GM18861 (cell line): ENCODE data around the gene TBRG4.

Experiments
- ATAC-seq: cut with Tn5 transposase; IDR thresholded peaks from one replicate; pipeline ENCODE4 v1.9.1; 2021; ENCODE audit not compliant: unreplicated experiment

Gene TBRG4

DNA sequence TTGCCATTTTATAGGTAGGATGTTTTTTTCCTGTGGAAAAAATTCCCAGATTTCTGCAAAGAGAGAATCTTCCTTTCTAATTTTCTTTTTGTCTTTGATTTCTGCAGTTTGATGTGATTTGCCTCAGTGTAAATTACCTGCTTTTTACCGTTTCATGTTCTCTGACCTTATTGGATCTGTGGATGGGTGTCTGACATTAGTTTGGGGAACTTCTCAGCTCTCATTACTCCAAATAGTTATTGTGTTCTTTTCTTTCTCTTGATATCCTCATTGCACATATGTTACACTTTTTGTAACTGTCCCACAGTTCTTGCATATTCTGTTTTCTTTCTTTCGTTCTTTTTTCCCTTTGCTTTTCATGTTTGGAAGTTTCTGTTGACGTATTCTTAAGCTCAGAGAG, 51.2 kb downstream of the TBRG4 start:
- no peak for ATAC-seq

DNA sequence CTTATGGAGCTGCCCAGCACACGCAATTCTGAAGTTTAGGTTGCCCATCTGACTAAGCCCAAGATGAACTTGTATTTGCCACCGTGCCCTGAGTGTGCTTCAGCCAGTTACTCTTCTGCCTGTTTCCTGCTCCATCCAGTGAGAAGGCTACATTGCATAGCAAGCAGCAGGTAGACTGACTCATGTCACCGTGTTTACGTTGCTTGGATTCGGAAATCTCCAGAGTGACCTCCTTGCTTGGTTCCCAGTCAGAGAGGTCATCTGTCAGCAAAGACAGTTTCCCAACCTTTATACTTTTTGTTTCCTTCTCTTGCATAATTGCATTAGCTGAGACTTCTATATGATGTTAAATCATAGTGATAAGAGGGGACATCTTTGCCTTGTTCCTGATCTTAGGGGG, 53.6 kb downstream of the TBRG4 start:
- no peak for ATAC-seq

DNA sequence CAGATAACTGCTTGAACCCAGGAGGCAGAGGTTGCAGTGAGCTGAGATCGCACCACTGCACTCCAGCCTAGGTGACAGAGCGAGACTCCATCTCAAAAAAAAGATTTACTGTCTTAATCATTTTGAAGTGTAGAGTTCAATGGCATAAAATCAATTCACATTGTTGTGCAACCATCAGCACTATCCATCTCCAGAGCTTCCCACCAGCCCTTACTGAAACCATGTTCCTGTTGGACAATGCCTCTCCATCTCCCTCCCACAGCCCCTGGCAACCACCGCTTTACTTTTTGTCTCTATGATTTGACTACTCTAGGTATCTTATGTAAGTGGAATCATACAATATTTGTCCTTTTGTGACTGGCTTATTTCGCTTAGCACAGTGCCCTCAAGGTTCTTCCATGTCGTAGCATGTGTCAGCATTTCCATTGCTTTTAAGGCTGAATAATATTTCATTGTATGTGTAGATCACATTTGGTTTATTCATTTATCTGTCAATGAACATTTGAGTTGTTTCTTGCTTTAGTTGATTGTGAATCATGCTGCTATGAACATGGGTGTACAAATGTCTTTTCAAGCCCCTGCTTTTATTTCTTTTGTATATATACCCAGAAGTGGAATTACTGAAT, 55.8 kb downstream of the TBRG4 start:
- ATAC-seq = no peak

DNA sequence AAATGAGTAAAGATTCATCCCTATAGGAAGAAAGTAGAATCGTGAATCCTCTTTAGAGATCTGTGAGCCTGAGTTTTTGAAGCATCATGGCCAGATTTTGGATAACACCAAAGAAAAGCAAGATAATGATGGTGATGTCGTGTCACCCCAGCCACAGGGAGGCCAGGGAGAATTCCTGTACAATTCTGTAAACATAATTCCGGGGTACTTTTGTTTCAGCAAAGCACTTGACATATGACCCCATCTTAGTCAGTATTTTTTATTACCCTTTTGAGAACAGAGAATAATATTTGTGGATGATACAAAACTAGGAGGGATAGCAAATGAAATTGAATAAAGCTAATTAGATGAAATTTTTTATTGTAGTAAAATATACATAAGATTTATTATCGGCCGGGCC, 56.5 kb downstream of the TBRG4 start:
- no peak for ATAC-seq

DNA sequence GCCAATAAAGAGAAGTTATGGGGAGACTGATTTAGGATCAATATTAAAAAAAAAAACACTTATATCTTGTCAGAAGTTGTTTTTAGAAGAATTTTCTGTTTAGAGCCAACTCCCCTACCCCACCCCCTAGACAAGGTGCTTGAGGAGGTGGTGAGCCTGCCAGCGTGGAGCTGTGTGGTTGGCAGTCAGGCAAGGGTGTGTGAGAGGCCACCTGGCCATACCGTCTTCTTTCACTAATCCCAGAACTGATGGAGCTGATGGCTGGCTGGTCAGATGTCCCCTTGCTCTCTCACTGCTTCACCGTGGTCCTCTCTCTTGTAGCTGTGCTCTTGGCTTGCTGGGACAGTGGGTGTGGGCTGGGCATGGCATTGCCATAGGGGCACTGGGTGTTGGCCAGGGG, 57.1 kb downstream of the TBRG4 start:
- ATAC-seq = no peak

DNA sequence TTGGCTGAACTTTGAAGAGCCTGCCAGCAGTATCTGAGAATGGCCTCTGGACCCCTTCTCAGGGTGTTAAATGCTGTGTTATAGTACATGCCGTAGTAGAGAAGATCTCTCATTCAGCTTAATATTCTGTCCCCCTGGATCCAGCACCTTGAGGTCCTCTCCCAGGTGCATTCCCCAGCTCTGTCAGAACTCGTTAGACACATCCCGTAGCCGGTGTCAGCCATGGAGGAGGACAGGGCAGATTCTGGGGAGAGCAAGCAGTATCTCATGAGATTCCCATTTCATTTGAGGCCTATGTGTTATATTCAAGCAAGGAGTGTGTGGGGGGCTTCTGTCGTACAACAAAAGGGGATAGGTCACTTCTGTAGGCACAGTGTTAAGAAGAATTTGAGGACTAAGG, 57.6 kb downstream of the TBRG4 start:
- no peak for ATAC-seq

DNA sequence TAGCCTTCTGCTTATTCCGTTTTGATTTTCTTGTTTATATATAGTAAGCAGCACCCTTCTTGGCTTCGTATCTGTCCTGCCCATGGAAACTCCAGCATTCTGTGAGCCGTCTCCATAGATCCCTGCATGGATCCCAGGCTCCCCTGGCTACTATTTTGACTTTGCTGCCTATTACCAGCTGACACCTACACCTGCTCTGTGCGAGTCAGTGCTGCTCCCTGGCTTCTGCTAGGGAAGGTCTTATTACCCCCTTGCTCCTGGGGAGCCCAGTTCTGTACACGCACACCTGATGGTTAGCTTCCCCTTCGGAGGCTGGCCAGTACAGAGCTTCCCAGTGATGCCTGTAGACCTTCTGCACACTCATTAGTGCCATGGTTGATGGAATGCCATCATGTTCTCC, 58.1 kb downstream of the TBRG4 start:
- ATAC-seq = no peak

DNA sequence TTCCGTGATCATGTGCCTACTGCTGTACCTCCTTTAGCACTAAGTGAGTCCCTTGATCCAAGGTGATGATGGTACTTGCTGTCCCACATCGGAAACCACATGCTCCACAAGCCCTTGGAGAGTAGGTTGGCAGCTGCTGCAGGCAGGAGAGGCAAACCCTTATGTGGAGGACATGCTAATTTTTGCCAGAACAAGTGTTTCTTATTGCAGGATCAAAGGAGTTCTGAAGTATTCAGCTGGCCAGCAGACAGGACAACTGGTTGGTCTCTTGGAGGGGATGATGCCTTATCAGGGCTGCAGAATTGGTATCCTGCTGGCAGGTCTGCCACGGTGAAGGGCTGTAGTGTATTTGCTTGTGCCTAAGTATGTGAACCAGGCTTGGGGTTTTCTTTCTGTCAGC, 59.5 kb downstream of the TBRG4 start:
- ATAC-seq = no peak

DNA sequence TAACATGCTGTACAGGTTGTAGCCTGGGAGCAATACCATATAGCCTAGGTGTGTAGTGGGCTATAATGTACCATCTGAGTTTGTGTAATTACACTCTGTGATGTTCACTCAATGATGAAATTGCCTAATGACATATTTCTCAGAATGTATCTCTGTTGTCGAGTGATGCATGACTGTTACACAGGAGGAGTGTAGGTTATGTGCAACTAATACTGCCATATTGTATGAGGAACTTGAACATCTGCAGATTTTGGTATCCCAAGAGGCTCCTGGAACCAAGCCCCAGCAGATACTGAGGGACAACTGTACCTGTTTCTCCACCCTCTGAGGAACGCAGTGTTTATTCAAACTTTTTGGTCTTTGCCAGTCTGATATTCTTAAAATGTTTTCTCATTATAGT, 61.3 kb downstream of the TBRG4 start:
- no peak for ATAC-seq
